CD14-positive monocyte (primary cell): ENCODE results near the gene CEBPZ. TPM values are rescaled to one million over a fixed set of nuclear protein-coding genes. Genes with fewer than 3 reads are reported as not detected.

Experiments used
- DNase-seq, 3 donors: peaks; one replicate each; pipeline ENCODE4 v3.0.0-alpha.2; 2011 to 2022
- H2AFZ ChIP-seq: 2 replicates; pipeline ENCODE4 v1.6.0; 2012; ENCODE audit warnings: mild to moderate bottlenecking, low read depth, low read length, inconsistent platforms; ENCODE audit not compliant: insufficient read depth, poor library complexity, severe bottlenecking
- H3K27ac ChIP-seq, 2 donors: 1 replicate in 1 of 2; 2 replicates in 1 of 2; pipeline ENCODE4 v1.5.1; 2012 to 2013; ENCODE audit warnings: low read length in 2 of 2, control low read depth in 1 of 2, inconsistent platforms in 1 of 2, low read depth in 1 of 2, mild to moderate bottlenecking in 1 of 2
- H3K27me3 ChIP-seq, 2 donors: one replicate each; pipeline versions ENCODE4 v1.6.0 to v1.6.1; 2011 to 2013; ENCODE audit warnings: low read length in 2 of 2; ENCODE audit not compliant: control insufficient read depth in 2 of 2, insufficient read depth in 2 of 2
- H3K36me3 ChIP-seq, 2 donors: replicated peaks in 1 of 2; 1 replicate in 1 of 2; 2 replicates in 1 of 2; pipeline versions ENCODE4 v1.5.1 to v1.6.1; 2012 to 2013; ENCODE audit warnings: low read length in 2 of 2, control low read depth in 1 of 2, inconsistent platforms in 1 of 2, mild to moderate bottlenecking in 1 of 2; ENCODE audit not compliant: insufficient read depth in 2 of 2, control insufficient read depth in 1 of 2
- H3K4me1 ChIP-seq, 2 donors: 1 replicate in 1 of 2; 2 replicates in 1 of 2; pipeline versions ENCODE4 v1.5.1 to v1.6.1; 2012 to 2013; ENCODE audit warnings: low read length in 2 of 2, control low read depth in 1 of 2, inconsistent platforms in 1 of 2, mild to moderate bottlenecking in 1 of 2, moderate library complexity in 1 of 2; ENCODE audit not compliant: insufficient read depth in 2 of 2, control insufficient read depth in 1 of 2
- H3K4me2 ChIP-seq: replicated peaks from 2 replicates; pipeline ENCODE3; 2012; ENCODE audit warnings: low read length, moderate library complexity, mild to moderate bottlenecking; ENCODE audit not compliant: poor library complexity, severe bottlenecking; ENCODE audit errors: extremely low read depth
- H3K4me3 ChIP-seq, 3 experiments: fragments of 200-600 bp in 1 of 3; sonication (generic) in 1 of 3; replicated peaks in 1 of 3; 1 replicate in 2 of 3; 2 replicates in 1 of 3; pipeline ENCODE4 v1.5.1; 2011 to 2013; ENCODE audit warnings: low read length in 3 of 3, mild to moderate bottlenecking in 3 of 3, control low read depth in 2 of 3, low read depth in 2 of 3, inconsistent platforms in 1 of 3, moderate library complexity in 1 of 3
- H3K79me2 ChIP-seq: 2 replicates; pipeline ENCODE4 v1.6.0; 2012; ENCODE audit warnings: mild to moderate bottlenecking, control low read depth, inconsistent platforms, low read length, moderate library complexity; ENCODE audit not compliant: insufficient read depth
- H3K9ac ChIP-seq: 2 replicates; pipeline ENCODE4 v1.6.0; 2017; ENCODE audit warnings: low read length, mild to moderate bottlenecking; ENCODE audit not compliant: insufficient read depth, poor library complexity, severe bottlenecking
- H3K9me3 ChIP-seq, 2 donors: replicated peaks in 1 of 2; 1 replicate in 1 of 2; 2 replicates in 1 of 2; pipeline versions ENCODE4 v1.5.1 to v1.6.1; 2012 to 2013; ENCODE audit warnings: low read length in 2 of 2, control low read depth in 1 of 2; ENCODE audit not compliant: control insufficient read depth in 1 of 2, insufficient read depth in 1 of 2
- H4K20me1 ChIP-seq: 2 replicates; pipeline ENCODE4 v1.6.0; 2012; ENCODE audit warnings: mild to moderate bottlenecking, low read length, control low read depth, moderate library complexity; ENCODE audit not compliant: insufficient read depth
- H3K27ac Mint-ChIP-seq, 7 donors: one replicate each; pipeline ENCODE4 v1.8.0; 2020; ENCODE audit warnings: mild to moderate bottlenecking in 7 of 7, mixed read lengths in 7 of 7, moderate library complexity in 6 of 7, inconsistent platforms in 2 of 7
- H3K27me3 Mint-ChIP-seq, 3 donors: one replicate each; pipeline ENCODE4 v1.8.0; 2021 to 2022; ENCODE audit warnings: low read depth in 3 of 3, mild to moderate bottlenecking in 3 of 3, mixed read lengths in 3 of 3, moderate library complexity in 3 of 3, inconsistent platforms in 1 of 3
- H3K36me3 Mint-ChIP-seq, 2 donors: one replicate each; pipeline ENCODE4 v1.8.0; 2020; ENCODE audit warnings: mixed read lengths in 2 of 2, inconsistent platforms in 1 of 2, mild to moderate bottlenecking in 1 of 2
- H3K4me1 Mint-ChIP-seq: one replicate; pipeline ENCODE4 v1.8.0; 2020; ENCODE audit warnings: mild to moderate bottlenecking, mixed read lengths
- H3K4me3 Mint-ChIP-seq, 2 donors: one replicate each; pipeline ENCODE4 v1.8.0; 2020; ENCODE audit warnings: mild to moderate bottlenecking in 2 of 2, mixed read lengths in 2 of 2, moderate library complexity in 1 of 2
- H3K9me3 Mint-ChIP-seq, 7 donors: one replicate each; pipeline ENCODE4 v1.8.0; 2020 to 2022; ENCODE audit warnings: mixed read lengths in 7 of 7, mild to moderate bottlenecking in 6 of 7, moderate library complexity in 6 of 7, inconsistent platforms in 2 of 7
- CTCF ChIP-seq: fragments of 200-600 bp; IDR thresholded peaks from one replicate; pipeline ENCODE4 v1.8.0; 2022; ENCODE audit warnings: antibody characterized with exemption, mild to moderate bottlenecking
- WGBS: methylation state at CpG from one replicate; pipeline ENCODE4 v1.1.5; 2013; ENCODE audit warnings: missing lambda C conversion rate; ENCODE audit not compliant: insufficient coverage; 5-methylcytosine and 5-hydroxymethylcytosine counted together
- intact Hi-C, 2 donors: fragments of 100-400 bp; cut with micrococcal nuclease; formaldehyde crosslinking; loops; one replicate each; pipeline versions ENCODE4 v1.15.0 to v1.15.1; 2023
- polyA plus RNA-seq, 3 donors: library from polyadenylated mRNA; depleted of rRNA in 1 of 3; unstranded in 2 of 3; stranded (reverse) in 1 of 3; fragments of 300-500 nt in 2 of 3; fragments of >200 nt in 1 of 3; fragmentation: Illumina TruSeq in 2 of 3; gene quantifications; 1 replicate in 2 of 3; 2 replicates in 1 of 3; pipeline ENCODE4 v1.2.3, GENCODE V29; 2012 to 2021

The CEBPZ gene
- polyA plus RNA-seq, 3 donors: 5.7 to 11.2 (median 11.1) TPM

GRCh38 chr2:37250869-37251740 is 19.7 kb upstream of the CEBPZ start:
- Histone ChIP-seq H3K4me2 (no peak overlapping the region), H3K4me1 (no peaks in the 10 kb centered on the region), H3K4me3 (no peak overlapping the region), H2AFZ (no peak overlapping the region), H3K9ac (no peak overlapping the region), H4K20me1 (peaks cover 4% of the 10 kb centered on the region), H3K27ac (no peak overlapping the region), H3K36me3 (peaks cover 95 to 99% of the 10 kb centered on the region in 2 donors), H3K79me2 (no peaks in the 10 kb centered on the region), H3K9me3 (no peaks in the 10 kb centered on the region), H3K27me3 (no peaks in the 10 kb centered on the region)
- intact Hi-C loops: no loop called here
- Mint-ChIP-seq H3K4me3 (no peak overlapping the region), H3K9me3 (no peaks in the 10 kb centered on the region), H3K4me1 (no peaks in the 10 kb centered on the region), H3K27me3 (no peaks in the 10 kb centered on the region), H3K27ac (peak overlapping the region in 1 of 7 donors; percentile 61), H3K36me3 (peaks cover 77 to 88% of the 10 kb centered on the region in 2 donors)
- TF ChIP-seq CTCF: no peak
- no peak for DNase-seq
- WGBS: 100% methylated on average over 1 of the region's 5 CpGs

- Histone ChIP-seq H3K4me2 (no peak overlapping the region), H3K36me3 (peaks cover 93 to 100% of the 10 kb centered on the region in 2 donors), H3K4me1 (no peaks in the 10 kb centered on the region), H3K27ac (no peak overlapping the region), H2AFZ (no peak overlapping the region), H3K4me3 (no peak overlapping the region), H4K20me1 (no peaks in the 10 kb centered on the region), H3K79me2 (no peaks in the 10 kb centered on the region), H3K27me3 (no peaks in the 10 kb centered on the region), H3K9me3 (no peaks in the 10 kb centered on the region), H3K9ac (no peak overlapping the region)
- DNase-seq: no peak
- Mint-ChIP-seq H3K27me3 (no peaks in the 10 kb centered on the region), H3K4me3 (no peak overlapping the region), H3K9me3 (no peaks in the 10 kb centered on the region), H3K4me1 (no peaks in the 10 kb centered on the region), H3K36me3 (peaks cover 79 to 93% of the 10 kb centered on the region in 2 donors), H3K27ac (no peak overlapping the region)
- intact Hi-C loops: no loop called here
- no peak for TF ChIP-seq CTCF
Observed at GRCh38 chr2:37246205-37246604, 14.8 kb upstream of the CEBPZ start.
